ENCODE data around the gene PIM3. TPM values are rescaled to one million over a fixed set of nuclear protein-coding genes. Genes with fewer than 3 reads are reported as not detected.
A peak's percentile ranks its signal among the peaks of the same experiment; 100 is the strongest.

Gene PIM3
- total RNA-seq, 4 donors from 2014 or later, result 66.2 to 142 (median 105) TPM

DNA sequence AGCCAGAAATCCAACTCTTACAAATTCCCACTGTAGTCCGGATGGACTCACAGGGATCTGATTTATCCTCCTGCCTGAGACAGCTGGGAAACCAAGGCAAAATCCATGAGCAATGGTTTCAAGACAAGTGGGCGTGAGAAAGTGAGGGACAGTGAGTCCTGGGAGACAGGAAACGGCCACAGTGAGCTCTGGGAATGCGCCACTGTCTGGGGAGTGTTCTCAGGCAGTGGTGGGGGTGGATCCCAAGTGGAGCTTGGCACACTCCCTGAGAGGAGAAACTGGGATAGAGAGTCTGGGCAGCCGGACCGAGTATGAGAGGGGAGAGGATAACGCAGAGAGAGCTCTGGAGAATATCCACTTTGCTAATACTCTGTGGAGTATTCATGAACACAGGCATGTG lies 42.2 kb downstream of the PIM3 start:
- H3K27me3 ChIP-seq, result no peaks in the 10 kb centered on the region
- H3K9me3 ChIP-seq, result no peaks in the 10 kb centered on the region
- no peak overlapping the region for H3K4me3 ChIP-seq
- peak in 1 of 3 donors; percentile 39 for DNase-seq
- peaks cover 0 to 10% (median 0%) of the 10 kb centered on the region in 4 donors for H3K4me1 ChIP-seq
- no peak overlapping the region for H3K27ac ChIP-seq
- no peaks in the 10 kb centered on the region for H3K36me3 ChIP-seq
- TF ChIP-seq CTCF (IDR thresholded peaks at IDR 0.05), result no peak

- TF ChIP-seq POLR2A (IDR thresholded peaks at IDR 0.05), result no peak
- TF ChIP-seq CTCF (IDR thresholded peaks at IDR 0.05), result no peak
- Histone ChIP-seq H3K4me1 (peaks cover 0 to 8% (median under 1%) of the 10 kb centered on the region in 4 donors), H3K9me3 (no peaks in the 10 kb centered on the region), H3K27ac (no peak overlapping the region), H3K4me3 (no peak overlapping the region), H3K36me3 (no peaks in the 10 kb centered on the region), H3K27me3 (peaks cover 0 to under 1% of the 10 kb centered on the region in 2 donors)
- no peak for DNase-seq
Observed at GRCh38 chr22:50004918-50005317, 44.3 kb downstream of the PIM3 start.

DNA sequence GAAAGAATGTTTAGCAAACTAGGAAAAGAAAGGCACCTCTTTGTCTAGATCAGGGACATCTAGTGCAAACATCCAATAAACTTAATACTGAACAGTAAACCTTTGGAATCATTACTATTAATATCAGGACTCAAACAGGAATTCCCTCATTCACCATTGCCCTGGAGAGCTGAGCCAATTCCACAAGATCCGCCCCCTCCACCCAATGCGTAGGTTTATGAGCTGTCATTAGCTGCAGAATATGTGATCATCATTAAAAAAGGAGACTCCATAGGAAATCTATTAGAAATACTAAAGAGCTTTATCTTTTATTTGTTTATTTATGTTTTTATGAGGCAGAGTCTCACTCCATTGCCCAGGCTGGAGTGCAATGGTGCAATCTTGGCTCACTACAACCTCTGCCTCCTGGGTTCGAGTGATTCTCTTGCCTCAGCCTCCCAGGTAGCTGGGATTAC lies 46.5 kb downstream of the PIM3 start:
- TF ChIP-seq POLR2A (IDR thresholded peaks at IDR 0.05) (no peak), CTCF (IDR thresholded peaks at IDR 0.05) (no peak)
- H3K27ac ChIP-seq, result peak overlapping the region in 3 of 4 donors; percentile 58 to 92 (median 91)
- peak in 2 of 3 donors; percentile 74 to 80 for DNase-seq

DNA sequence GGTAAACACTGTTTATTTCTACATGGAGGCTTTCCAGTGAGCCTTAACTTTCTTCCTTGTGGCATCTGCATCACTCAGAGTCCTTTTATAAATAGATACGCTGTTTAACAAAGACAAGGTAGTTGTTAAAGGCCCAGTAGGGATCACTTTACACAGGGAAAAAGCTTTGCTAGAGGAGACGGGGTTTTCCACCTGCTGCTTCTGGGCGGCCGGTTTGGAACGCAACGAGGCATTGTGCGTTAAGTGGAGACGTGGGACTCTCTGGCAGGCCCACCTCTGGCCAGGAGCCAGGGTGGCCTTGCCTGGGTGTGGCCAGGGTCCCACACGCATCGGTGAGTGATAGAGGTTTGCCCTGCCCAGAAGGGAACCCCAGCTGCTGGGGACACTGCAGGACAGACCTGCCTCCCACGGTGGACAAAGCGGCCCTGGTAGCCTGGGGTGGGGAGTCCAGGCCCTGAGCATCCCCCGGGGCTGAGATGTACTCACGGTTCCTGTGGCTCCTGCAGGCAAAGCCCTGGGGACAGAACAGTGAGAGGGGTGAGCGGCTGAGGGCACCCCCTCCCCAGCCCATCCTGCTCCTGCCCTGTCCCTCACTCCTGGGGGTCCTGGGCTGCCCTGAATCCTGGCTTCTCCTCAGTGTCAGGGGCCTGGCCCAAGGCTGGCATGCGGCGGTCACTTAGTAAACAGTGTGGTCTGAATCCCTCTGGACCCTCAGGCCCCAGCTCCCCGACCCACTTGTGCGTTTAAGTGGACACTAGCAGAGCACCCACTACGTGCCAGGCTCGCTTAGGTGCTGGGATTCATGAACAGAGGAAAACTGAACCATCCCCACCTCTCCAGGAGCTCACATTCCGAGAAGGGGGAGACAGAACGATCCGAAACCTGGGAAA lies 47.8 kb downstream of the PIM3 start:
- DNase-seq, result peak in 2 of 3 donors; percentile 39 to 47
- no peak for TF ChIP-seq POLR2A (IDR thresholded peaks at IDR 0.05)
- TF ChIP-seq CTCF (IDR thresholded peaks at IDR 0.05), result no peak
- peaks cover 0 to 22% (median 10%) of the 10 kb centered on the region in 4 donors for H3K4me1 ChIP-seq
- peaks cover 0 to 12% of the 10 kb centered on the region in 2 donors for H3K27me3 ChIP-seq
- H3K4me3 ChIP-seq, result no peak overlapping the region
- peak overlapping the region in 1 of 4 donors; percentile 92 for H3K27ac ChIP-seq
- no peaks in the 10 kb centered on the region for H3K9me3 ChIP-seq
- H3K36me3 ChIP-seq, result no peaks in the 10 kb centered on the region

More for the DNA sequence above, 46.5 kb downstream of the PIM3 start:
- Histone ChIP-seq H3K27me3 (peaks cover 0 to 12% of the 10 kb centered on the region in 2 donors), H3K4me1 (peaks cover 0 to 22% (median 10%) of the 10 kb centered on the region in 4 donors), H3K36me3 (no peaks in the 10 kb centered on the region), H3K9me3 (no peaks in the 10 kb centered on the region), H3K4me3 (no peak overlapping the region)

DNA sequence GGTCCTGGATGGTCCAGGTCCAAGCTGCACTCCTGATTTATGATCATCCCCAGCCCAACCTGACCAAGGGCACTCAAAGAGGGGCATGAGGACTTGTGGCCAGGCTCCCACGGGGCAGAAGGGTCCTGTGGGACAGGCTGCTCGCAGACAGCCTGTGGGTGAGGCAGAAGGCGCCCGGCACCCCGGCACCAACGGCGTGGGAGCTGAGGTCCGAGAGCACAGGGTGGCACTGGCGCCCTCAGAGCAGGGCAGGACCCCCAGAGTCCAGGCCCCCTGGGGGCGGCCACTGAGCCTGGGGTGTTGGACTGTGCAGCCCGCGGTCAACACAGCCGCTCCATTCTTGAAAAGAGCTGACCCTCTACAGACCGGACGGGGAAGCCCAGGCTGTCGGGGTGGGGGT lies 48.7 kb downstream of the PIM3 start:
- DNase-seq, result peak in 2 of 3 donors; percentile 20 to 33
- peaks cover 0 to 19% of the 10 kb centered on the region in 2 donors for H3K27me3 ChIP-seq
- H3K4me1 ChIP-seq, result peaks cover 0 to 24% (median 11%) of the 10 kb centered on the region in 4 donors

More for the DNA sequence above, 48.7 kb downstream of the PIM3 start:
- Histone ChIP-seq H3K36me3 (no peaks in the 10 kb centered on the region), H3K27ac (no peak overlapping the region), H3K4me3 (no peak overlapping the region), H3K9me3 (no peaks in the 10 kb centered on the region)
- no peak for TF ChIP-seq CTCF (IDR thresholded peaks at IDR 0.05)
- TF ChIP-seq POLR2A (IDR thresholded peaks at IDR 0.05), result no peak

All from Peyer's patch (tissue), 4 donors.